PC-3 (cell line): ENCODE data around the gene CLMN. TPM values are rescaled to one million over a fixed set of nuclear protein-coding genes. Genes with fewer than 3 reads are reported as not detected.

Experiments
- ATAC-seq: fragments of 200-7000 bp; cut with Tn5 transposase; 2 replicates; pipeline ENCODE4 v1.9.1; 2020; ENCODE audit warnings: mild to moderate bottlenecking, moderate library complexity
- BruUV-seq: library from RNA; stranded (reverse); fragments of 400-500 nt; replicated peaks from 2 replicates; lab custom pipeline; 2021; lab: Mats Ljungman, UMichigan
- CTCF ChIA-PET: fragments of 300-600 bp; sonication (Branson Sonifier 250); formaldehyde crosslinking; loops from one replicate; lab custom pipeline; 2022; ENCODE audit warnings: antibody characterized with exemption; lab: Charles Lee
- POLR2A ChIA-PET: fragments of 300-600 bp; sonication (Branson Sonifier 250); formaldehyde crosslinking; loops from one replicate; lab custom pipeline; 2022; ENCODE audit warnings: antibody characterized with exemption; ENCODE audit not compliant: unreplicated experiment; lab: Charles Lee
- DNase-seq: peaks from one replicate; pipeline ENCODE4 v3.0.0-alpha.2; 2015
- H2AFZ ChIP-seq: fragments of 300-600 bp; sonication (generic); 2 replicates; pipeline ENCODE4 v1.6.0; 2016; ENCODE audit warnings: antibody characterized with exemption, low read length
- H3F3A ChIP-seq: fragments of 300-600 bp; sonication (generic); one replicate; pipeline ENCODE4 v1.6.0; 2017; ENCODE audit warnings: antibody characterized with exemption, low read length, control low read depth, mild to moderate bottlenecking; ENCODE audit not compliant: unreplicated experiment
- H3K27ac ChIP-seq: fragments of 300-600 bp; sonication (generic); 2 replicates; pipeline ENCODE4 v1.5.1; 2016; ENCODE audit warnings: mild to moderate bottlenecking, low read length
- H3K27me3 ChIP-seq: fragments of 300-600 bp; sonication (generic); 2 replicates; pipeline ENCODE4 v1.6.1; 2016; ENCODE audit warnings: low read length, mixed read lengths
- H3K36me3 ChIP-seq: fragments of 300-600 bp; sonication (generic); 2 replicates; pipeline ENCODE4 v1.6.1; 2016; ENCODE audit warnings: low read depth, mixed run types, low read length, mixed read lengths
- H3K4me1 ChIP-seq: fragments of 300-600 bp; sonication (generic); 2 replicates; pipeline ENCODE4 v1.5.1; 2016; ENCODE audit warnings: low read length; ENCODE audit not compliant: insufficient read depth
- H3K4me2 ChIP-seq: fragments of 300-600 bp; sonication (generic); 2 replicates; pipeline ENCODE4 v1.6.0; 2016; ENCODE audit warnings: low read length
- H3K4me3 ChIP-seq: fragments of 300-600 bp; sonication (generic); 2 replicates; pipeline ENCODE4 v1.5.1; 2016; ENCODE audit warnings: mild to moderate bottlenecking, low read length, mixed read lengths
- H3K79me2 ChIP-seq: fragments of 300-600 bp; sonication (generic); 2 replicates; pipeline ENCODE4 v1.6.1; 2017; ENCODE audit warnings: low read length, mixed read lengths
- H3K9ac ChIP-seq: fragments of 300-600 bp; sonication (generic); 2 replicates; pipeline ENCODE4 v1.6.0; 2016; ENCODE audit warnings: mild to moderate bottlenecking, low read length
- H3K9me2 ChIP-seq: fragments of 300-600 bp; sonication (generic); replicated peaks from 2 replicates; pipeline ENCODE4 v1.6.1; 2016; ENCODE audit warnings: mixed run types, low read length, mixed read lengths
- H3K9me3 ChIP-seq: fragments of 300-600 bp; sonication (generic); 2 replicates; pipeline ENCODE4 v1.6.1; 2016; ENCODE audit warnings: low read length, mixed read lengths
- H4K20me1 ChIP-seq: fragments of 300-600 bp; sonication (generic); 2 replicates; pipeline ENCODE4 v1.6.1; 2016; ENCODE audit warnings: low read length, mixed read lengths
- EZH2 ChIP-seq: fragments of 300-600 bp; sonication (generic); IDR thresholded peaks from one replicate; pipeline ENCODE4 v1.6.1; 2017; ENCODE audit warnings: antibody characterized with exemption, mild to moderate bottlenecking, low read length; ENCODE audit not compliant: unreplicated experiment
- EZH2phosphoT487 ChIP-seq: fragments of 300-600 bp; sonication (generic); IDR thresholded peaks from 2 replicates; pipeline ENCODE4 v1.6.1; 2018; ENCODE audit warnings: mild to moderate bottlenecking, antibody characterized with exemption, low read length, borderline replicate concordance
- intact Hi-C: fragments of 100-400 bp; cut with micrococcal nuclease; formaldehyde crosslinking; loops from 2 replicates; pipeline ENCODE4 v1.9.0; 2023
- total RNA-seq: library from RNA; depleted of rRNA; stranded (reverse); fragments of >200 nt; gene quantifications from 2 replicates; pipeline ENCODE4 v1.2.3, GENCODE V29; 2014
- TF ChIP-seq, protein P1 (sequence below): fragments of 300-600 bp; sonication (generic); conservative IDR thresholded peaks from 2 replicates; pipeline ENCODE4 v1.5.1; 2017; ENCODE audit warnings: antibody characterized with exemption, low read depth, mild to moderate bottlenecking, low read length

CLMN gene
- total RNA-seq, 1 experiment from 2014 or later: 3.5 TPM

DNA sequence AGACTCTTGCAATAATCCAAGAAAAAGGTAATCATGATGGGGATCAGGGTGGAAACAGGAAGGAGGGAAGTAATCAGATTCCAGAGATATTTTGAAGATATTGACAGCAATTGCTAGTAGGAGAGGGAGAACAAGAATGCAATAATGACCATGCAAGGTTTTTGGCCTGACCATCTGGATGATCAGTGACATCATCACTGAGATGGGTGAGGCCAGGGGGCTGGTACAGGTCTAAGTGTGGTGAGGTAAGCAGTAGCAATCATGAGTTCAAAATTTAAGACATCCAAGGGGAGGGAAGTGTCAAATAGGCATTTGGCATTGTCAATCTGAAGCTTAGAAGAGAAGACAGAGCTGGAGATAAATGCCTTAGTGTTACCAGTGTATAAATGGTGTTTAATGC is 24.8 kb upstream of the CLMN start:
- no peaks in the 10 kb centered on the region for H3F3A ChIP-seq
- BruUV-seq: no TSS peak
- no peak for ATAC-seq

DNA sequence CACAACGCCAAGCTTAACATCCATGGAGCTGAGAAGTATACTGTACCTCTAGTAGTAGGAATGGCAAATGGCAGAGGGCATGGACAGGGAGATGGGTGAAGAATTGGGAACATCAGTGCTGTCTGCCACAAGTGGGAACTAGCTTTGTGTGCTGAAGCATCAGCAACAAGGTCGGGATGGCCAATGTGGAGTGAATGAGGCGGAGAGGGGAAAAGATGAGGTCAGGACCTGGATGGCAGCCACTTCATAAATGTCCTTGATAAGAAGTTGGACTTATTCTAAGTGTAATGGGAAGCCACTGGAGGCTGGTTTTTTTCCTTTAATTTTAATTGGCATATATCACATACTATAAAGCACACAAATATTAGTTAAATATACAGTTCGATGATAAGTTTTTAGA is 21.9 kb upstream of the CLMN start:
- Histone ChIP-seq H2AFZ (no peak overlapping the region), H3K27me3 (no peaks in the 10 kb centered on the region), H3K36me3 (no peaks in the 10 kb centered on the region), H3K4me2 (no peak overlapping the region), H3K79me2 (no peaks in the 10 kb centered on the region), H3K4me1 (peaks cover 6% of the 10 kb centered on the region; the same call in 1 of the 2 replicates), H3K27ac (peak overlapping the region; percentile 36; the same call in 1 of the 2 replicates), H3F3A (no peaks in the 10 kb centered on the region), H3K9me2 (no peaks in the 10 kb centered on the region), H4K20me1 (no peaks in the 10 kb centered on the region), H3K9ac (no peak overlapping the region), H3K4me3 (no peak overlapping the region), H3K9me3 (no peaks in the 10 kb centered on the region)
- ChIA-PET POLR2A (no interaction called here), CTCF (no interaction called here)
- ATAC-seq (no peak), DNase-seq (no peak)
- TF ChIP-seq EZH2phosphoT487 (no peak), EZH2 (no peak)
- TF ChIP-seq, protein P1, sequence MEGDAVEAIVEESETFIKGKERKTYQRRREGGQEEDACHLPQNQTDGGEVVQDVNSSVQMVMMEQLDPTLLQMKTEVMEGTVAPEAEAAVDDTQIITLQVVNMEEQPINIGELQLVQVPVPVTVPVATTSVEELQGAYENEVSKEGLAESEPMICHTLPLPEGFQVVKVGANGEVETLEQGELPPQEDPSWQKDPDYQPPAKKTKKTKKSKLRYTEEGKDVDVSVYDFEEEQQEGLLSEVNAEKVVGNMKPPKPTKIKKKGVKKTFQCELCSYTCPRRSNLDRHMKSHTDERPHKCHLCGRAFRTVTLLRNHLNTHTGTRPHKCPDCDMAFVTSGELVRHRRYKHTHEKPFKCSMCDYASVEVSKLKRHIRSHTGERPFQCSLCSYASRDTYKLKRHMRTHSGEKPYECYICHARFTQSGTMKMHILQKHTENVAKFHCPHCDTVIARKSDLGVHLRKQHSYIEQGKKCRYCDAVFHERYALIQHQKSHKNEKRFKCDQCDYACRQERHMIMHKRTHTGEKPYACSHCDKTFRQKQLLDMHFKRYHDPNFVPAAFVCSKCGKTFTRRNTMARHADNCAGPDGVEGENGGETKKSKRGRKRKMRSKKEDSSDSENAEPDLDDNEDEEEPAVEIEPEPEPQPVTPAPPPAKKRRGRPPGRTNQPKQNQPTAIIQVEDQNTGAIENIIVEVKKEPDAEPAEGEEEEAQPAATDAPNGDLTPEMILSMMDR: no peak
- intact Hi-C loops: no loop called here
- no TSS peak for BruUV-seq

More for the DNA sequence above, 24.8 kb upstream of the CLMN start:
- no peak for TF ChIP-seq EZH2phosphoT487
- TF ChIP-seq, protein P1: no peak
- no peak for TF ChIP-seq EZH2
- no peak overlapping the region for H2AFZ ChIP-seq
- no peaks in the 10 kb centered on the region for H4K20me1 ChIP-seq
- H3K79me2 ChIP-seq: no peaks in the 10 kb centered on the region
- H3K9me2 ChIP-seq: no peaks in the 10 kb centered on the region
- no peaks in the 10 kb centered on the region for H3K9me3 ChIP-seq
- H3K4me1 ChIP-seq: peaks cover 6% of the 10 kb centered on the region; the same call in 1 of the 2 replicates
- 0 out of 2 replicates have a peak, but pooled peaks cover 6% of the 10 kb centered on the region for H3K27me3 ChIP-seq
- no peak overlapping the region for H3K4me3 ChIP-seq
- ChIA-PET CTCF (no interaction called here), POLR2A (no interaction called here)
- no peak overlapping the region for H3K9ac ChIP-seq
- intact Hi-C loops: no loop called here
- no peaks in the 10 kb centered on the region for H3K36me3 ChIP-seq
- no peak for DNase-seq
- H3K27ac ChIP-seq: no peak overlapping the region
- H3K4me2 ChIP-seq: no peak overlapping the region

DNA sequence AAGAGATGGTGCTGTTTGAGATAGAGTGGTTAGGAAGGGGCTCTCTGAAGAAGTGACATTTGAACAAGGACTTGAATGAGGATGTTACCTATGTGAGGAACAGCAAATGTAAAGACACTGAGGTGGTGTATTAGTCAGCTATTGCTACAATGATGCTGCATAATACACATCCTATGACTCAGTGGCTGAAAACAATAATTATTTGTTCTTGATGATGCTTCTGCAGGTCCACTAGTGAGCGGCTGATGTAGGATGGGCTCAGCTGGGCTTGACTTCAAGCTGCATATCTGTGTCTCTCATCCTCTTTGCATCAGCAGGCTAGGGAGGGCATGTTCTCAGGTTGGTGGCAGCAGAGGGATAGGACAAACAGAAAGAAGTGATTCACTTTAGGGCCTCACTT is 21.4 kb upstream of the CLMN start:
- ChIA-PET CTCF (no interaction called here), POLR2A (no interaction called here)
- Histone ChIP-seq H3K27ac (peak overlapping the region; percentile 36), H3K79me2 (no peaks in the 10 kb centered on the region), H3K9me3 (no peaks in the 10 kb centered on the region), H4K20me1 (no peaks in the 10 kb centered on the region), H2AFZ (no peak overlapping the region), H3K4me2 (no peak overlapping the region), H3K27me3 (no peaks in the 10 kb centered on the region), H3K4me3 (no peak overlapping the region), H3K4me1 (peaks cover 6% of the 10 kb centered on the region; the same call in 1 of the 2 replicates), H3K9me2 (no peaks in the 10 kb centered on the region), H3K36me3 (no peaks in the 10 kb centered on the region), H3K9ac (no peak overlapping the region; the same call in 1 of the 2 replicates), H3F3A (no peaks in the 10 kb centered on the region)
- no peak for TF ChIP-seq EZH2phosphoT487
- no peak for TF ChIP-seq EZH2
- TF ChIP-seq, protein P1: no peak
- no TSS peak for BruUV-seq
- intact Hi-C loops: no loop called here
- ATAC-seq (no peak), DNase-seq (peak; percentile 46)
